Activated CD4-positive, alpha-beta T cell treated with anti-CD3 and anti-CD28 coated beads, Interleukin-2, amount 50 U/mL, for 24 hours (primary cell): ENCODE measurements around the gene ADRA1B.
"Not testable (repeated sequence)": the region's sequence is repeated elsewhere in the genome, so short reads cannot be mapped to it uniquely, and the experiment has no call there.

Experiments
- DNase-seq, 2 donors: peaks; one replicate each; pipeline ENCODE4 v3.0.0-alpha.2; 2020; ENCODE audit warnings: low read depth in 1 of 2, low spot score in 1 of 2

Gene ADRA1B

GRCh38 chr5:159965031-159965837, 49.0 kb downstream of the ADRA1B start:
- no peak for DNase-seq

- DNase-seq = not testable (repeated sequence)
Observed at GRCh38 chr5:159965838-159966128, 49.5 kb downstream of the ADRA1B start.

GRCh38 chr5:159969966-159970365, 53.7 kb downstream of the ADRA1B start:
- DNase-seq = no peak

- DNase-seq = no peak
Observed at GRCh38 chr5:159971038-159971437, 54.8 kb downstream of the ADRA1B start.

- DNase-seq = no peak
Observed at GRCh38 chr5:159971514-159971913, 55.2 kb downstream of the ADRA1B start.

- no peak for DNase-seq
Observed at GRCh38 chr5:159971931-159972461, 55.7 kb downstream of the ADRA1B start.

GRCh38 chr5:159972538-159973362, 56.5 kb downstream of the ADRA1B start:
- DNase-seq = no peak

- no peak for DNase-seq
Observed at GRCh38 chr5:159975462-159976019, 59.3 kb downstream of the ADRA1B start.

- no peak for DNase-seq
Observed at GRCh38 chr5:159976921-159977320, 60.6 kb downstream of the ADRA1B start.

GRCh38 chr5:159978358-159978757, 62.1 kb downstream of the ADRA1B start:
- no peak for DNase-seq

- no peak for DNase-seq
Observed at GRCh38 chr5:159982421-159983173, 66.3 kb downstream of the ADRA1B start.

- peak; percentile 45 to 66 for DNase-seq
Observed at GRCh38 chr5:159987031-159987674, 70.9 kb downstream of the ADRA1B start.

- no peak for DNase-seq
Observed at GRCh38 chr5:159990506-159990905, 74.2 kb downstream of the ADRA1B start.

- DNase-seq = no peak
Observed at GRCh38 chr5:159992566-159992965, 76.3 kb downstream of the ADRA1B start.

- no peak for DNase-seq
Observed at GRCh38 chr5:159993194-159993593, 76.9 kb downstream of the ADRA1B start.

- no peak for DNase-seq
Observed at GRCh38 chr5:159995907-159996306, 79.6 kb downstream of the ADRA1B start.

- no peak for DNase-seq
Observed at GRCh38 chr5:160001457-160001856, 85.2 kb downstream of the ADRA1B start.

GRCh38 chr5:160007514-160007913, 91.2 kb downstream of the ADRA1B start:
- no peak for DNase-seq

- not testable (repeated sequence) for DNase-seq
Observed at GRCh38 chr5:160008529-160008876, 92.2 kb downstream of the ADRA1B start.

GRCh38 chr5:160008877-160009590, 92.8 kb downstream of the ADRA1B start, which contains the start of gene TTC1:
Gene TTC1, plus strand, starts transcription at chr5:160009139. Its CDS starts 1,390 bp downstream, at chr5:160010529.
- peak; percentile 76 to 96 for DNase-seq
